ENCODE measurements around the gene CNTN1.

The CNTN1 gene

GRCh38 chr12:40970320-40970907, 278.2 kb downstream of the CNTN1 start:
- TF ChIP-seq, protein P1, sequence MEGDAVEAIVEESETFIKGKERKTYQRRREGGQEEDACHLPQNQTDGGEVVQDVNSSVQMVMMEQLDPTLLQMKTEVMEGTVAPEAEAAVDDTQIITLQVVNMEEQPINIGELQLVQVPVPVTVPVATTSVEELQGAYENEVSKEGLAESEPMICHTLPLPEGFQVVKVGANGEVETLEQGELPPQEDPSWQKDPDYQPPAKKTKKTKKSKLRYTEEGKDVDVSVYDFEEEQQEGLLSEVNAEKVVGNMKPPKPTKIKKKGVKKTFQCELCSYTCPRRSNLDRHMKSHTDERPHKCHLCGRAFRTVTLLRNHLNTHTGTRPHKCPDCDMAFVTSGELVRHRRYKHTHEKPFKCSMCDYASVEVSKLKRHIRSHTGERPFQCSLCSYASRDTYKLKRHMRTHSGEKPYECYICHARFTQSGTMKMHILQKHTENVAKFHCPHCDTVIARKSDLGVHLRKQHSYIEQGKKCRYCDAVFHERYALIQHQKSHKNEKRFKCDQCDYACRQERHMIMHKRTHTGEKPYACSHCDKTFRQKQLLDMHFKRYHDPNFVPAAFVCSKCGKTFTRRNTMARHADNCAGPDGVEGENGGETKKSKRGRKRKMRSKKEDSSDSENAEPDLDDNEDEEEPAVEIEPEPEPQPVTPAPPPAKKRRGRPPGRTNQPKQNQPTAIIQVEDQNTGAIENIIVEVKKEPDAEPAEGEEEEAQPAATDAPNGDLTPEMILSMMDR (IDR thresholded peaks at IDR 0.05; ENCODE audit: insufficient read depth, low read length, missing control alignments) = no peak
- CTCF ChIA-PET = no interaction called here
- POLR2A ChIA-PET = no interaction called here
- no peak for DNase-seq (ENCODE audit: low read depth, low spot score)
- no peak overlapping the region for H3K4me3 ChIP-seq (ENCODE audit: low read depth, low read length)

DNA sequence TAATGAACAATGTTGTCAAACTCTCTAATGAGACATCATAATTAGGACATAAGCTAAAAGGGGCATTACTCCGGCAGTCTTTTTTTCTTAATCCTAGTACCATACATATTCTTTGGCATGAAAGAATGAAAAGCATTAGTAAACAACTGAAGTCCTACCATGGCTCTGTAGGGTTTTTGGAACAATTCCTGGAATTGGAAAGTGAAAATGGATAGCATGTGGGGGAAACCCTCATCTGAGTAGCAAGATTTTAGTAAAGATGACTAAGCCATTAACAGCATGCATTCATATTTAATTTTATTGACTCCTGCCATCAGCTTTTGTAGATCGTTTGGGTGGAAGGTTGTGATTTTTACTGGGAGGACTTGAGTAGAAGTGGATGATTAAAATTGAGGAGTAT, 279.7 kb downstream of the CNTN1 start:
- POLR2A ChIA-PET = no interaction called here
- TF ChIP-seq, protein P1 (IDR thresholded peaks at IDR 0.05; ENCODE audit: insufficient read depth, low read length, missing control alignments) = no peak
- DNase-seq (ENCODE audit: low read depth, low spot score) = no peak
- CTCF ChIA-PET = no interaction called here
- no peak overlapping the region for H3K4me3 ChIP-seq (ENCODE audit: low read depth, low read length)

DNA sequence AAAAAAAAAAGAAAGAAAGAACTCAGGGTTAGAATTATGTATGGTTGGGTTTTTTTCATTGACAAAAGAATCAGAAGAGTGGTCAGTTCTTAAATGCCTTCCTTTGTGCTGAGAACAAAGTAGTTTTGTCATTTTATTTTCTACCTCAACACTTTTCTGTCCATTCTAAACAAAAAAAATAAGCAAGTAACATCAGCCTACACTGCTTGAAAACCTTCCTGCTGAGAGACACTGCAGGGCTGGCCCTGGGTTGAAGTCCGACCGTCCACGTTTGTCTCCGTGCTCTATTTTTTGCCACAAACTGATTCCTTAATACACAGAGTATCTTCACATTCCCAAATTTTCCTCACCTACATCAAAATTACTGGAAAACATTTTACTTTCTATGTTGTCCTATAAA, 284.3 kb downstream of the CNTN1 start:
- ChIA-PET CTCF (no interaction called here), POLR2A (no interaction called here)
- TF ChIP-seq, protein P1 (IDR thresholded peaks at IDR 0.05; ENCODE audit: insufficient read depth, low read length, missing control alignments) = no peak
- no peak overlapping the region for H3K4me3 ChIP-seq (ENCODE audit: low read depth, low read length)
- DNase-seq (ENCODE audit: low read depth, low spot score) = no peak

GRCh38 chr12:40980427-40980961, 288.3 kb downstream of the CNTN1 start:
- ChIA-PET POLR2A (no interaction called here), CTCF (no interaction called here)
- no peak for DNase-seq (ENCODE audit: low read depth, low spot score)
- TF ChIP-seq, protein P1 (IDR thresholded peaks at IDR 0.05; ENCODE audit: insufficient read depth, low read length, missing control alignments) = no peak
- H3K4me3 ChIP-seq (ENCODE audit: low read depth, low read length) = no peak overlapping the region

- CTCF ChIA-PET = no interaction called here
- TF ChIP-seq, protein P1 (IDR thresholded peaks at IDR 0.05; ENCODE audit: insufficient read depth, low read length, missing control alignments) = no peak
- DNase-seq (ENCODE audit: low read depth, low spot score) = no peak
- H3K4me3 ChIP-seq (ENCODE audit: low read depth, low read length) = no peak overlapping the region
- POLR2A ChIA-PET = no interaction called here
These were observed 293.8 kb downstream of the CNTN1 start for GRCh38 chr12:40986001-40986400.

- H3K4me3 ChIP-seq (ENCODE audit: low read depth, low read length) = no peak overlapping the region
- ChIA-PET CTCF (no interaction called here), POLR2A (no interaction called here)
- no peak for DNase-seq (ENCODE audit: low read depth, low spot score)
- TF ChIP-seq, protein P1 (IDR thresholded peaks at IDR 0.05; ENCODE audit: insufficient read depth, low read length, missing control alignments) = no peak
These were observed 296.1 kb downstream of the CNTN1 start for GRCh38 chr12:40988355-40988754.
